ENCODE data around the gene KLK11. TPM values are rescaled to one million over a fixed set of nuclear protein-coding genes. Genes with fewer than 3 reads are reported as not detected.

The KLK11 gene
- total RNA-seq, 1 experiment from 2014 or later: not detected

GRCh38 chr19:50974702-50975556, 51.5 kb downstream of the KLK11 start:
- H3K4me1 ChIP-seq (ENCODE audit: control insufficient read depth, insufficient read depth, low read length): no peaks in the 10 kb centered on the region
- intact Hi-C loops (cut with micrococcal nuclease; ENCODE audit: unreplicated experiment): no loop called here
- TF ChIP-seq REST (IDR thresholded peaks at IDR 0.05; ENCODE audit: insufficient read depth in 1 of 2, low read depth in 2 of 2, low read length in 1 of 2): no peak
- no peak for TF ChIP-seq TCF7L2 (IDR thresholded peaks at IDR 0.05; ENCODE audit: low read depth, low read length)
- no peak for TF ChIP-seq CTCF (IDR thresholded peaks at IDR 0.05)
- no peak for TF ChIP-seq POLR2AphosphoS5 (IDR thresholded peaks at IDR 0.05; ENCODE audit: low read depth, low read length)
- no peak for TF ChIP-seq SIN3A (IDR thresholded peaks at IDR 0.05; ENCODE audit: borderline replicate concordance, insufficient read depth, low read depth, low read length)
- in situ Hi-C loops (cut with HindIII; ENCODE audit: low pct_unique_long_range_greater_than_20kb, low sequenced_read_pairs): no loop called here
- POLR2A ChIA-PET: no interaction called here
- H3K36me3 ChIP-seq (ENCODE audit: control insufficient read depth, insufficient read depth, low read length): no peaks in the 10 kb centered on the region
- DNase-seq (ENCODE audit: low read depth, low spot score) (no peak), ATAC-seq (no peak)
- no peak overlapping the region for H3K4me3 ChIP-seq (ENCODE audit: low read depth in 2 of 2, low read length in 2 of 2)
- H3K27ac ChIP-seq (ENCODE audit: low read length): no peak overlapping the region
- BruUV-seq (replicated peaks): no TSS peak
- no peaks in the 10 kb centered on the region; the same call in 1 of the 2 replicates for H3K27me3 ChIP-seq (ENCODE audit: control insufficient read depth, insufficient read depth, low read length)
- H3K9me3 ChIP-seq (ENCODE audit: control insufficient read depth, insufficient read depth, low read depth, low read length): no peaks in the 10 kb centered on the region
- CTCF ChIA-PET: no interaction called here

GRCh38 chr19:50972795-50973376, 53.5 kb downstream of the KLK11 start:
- no peaks in the 10 kb centered on the region for H3K9me3 ChIP-seq (ENCODE audit: control insufficient read depth, insufficient read depth, low read depth, low read length)
- no peak overlapping the region for H3K4me3 ChIP-seq (ENCODE audit: low read depth in 2 of 2, low read length in 2 of 2)
- TF ChIP-seq CTCF (IDR thresholded peaks at IDR 0.05) (no peak), SIN3A (IDR thresholded peaks at IDR 0.05; ENCODE audit: borderline replicate concordance, insufficient read depth, low read depth, low read length) (no peak), REST (IDR thresholded peaks at IDR 0.05; ENCODE audit: insufficient read depth in 1 of 2, low read depth in 2 of 2, low read length in 1 of 2) (no peak), POLR2AphosphoS5 (IDR thresholded peaks at IDR 0.05; ENCODE audit: low read depth, low read length) (no peak), TCF7L2 (IDR thresholded peaks at IDR 0.05; ENCODE audit: low read depth, low read length) (no peak)
- BruUV-seq (replicated peaks): no TSS peak
- ChIA-PET POLR2A (no interaction called here), CTCF (interaction anchor here (0.6 kb wide), 1 partner anchor 258 kb away, joined by 3 read pairs; no protein-coding TSS in a partner anchor)
- H3K4me1 ChIP-seq (ENCODE audit: control insufficient read depth, insufficient read depth, low read length): no peaks in the 10 kb centered on the region
- no peaks in the 10 kb centered on the region for H3K36me3 ChIP-seq (ENCODE audit: control insufficient read depth, insufficient read depth, low read length)
- in situ Hi-C loops (cut with HindIII; ENCODE audit: low pct_unique_long_range_greater_than_20kb, low sequenced_read_pairs) (no loop called here), intact Hi-C loops (cut with micrococcal nuclease; ENCODE audit: unreplicated experiment) (no loop called here)
- H3K27ac ChIP-seq (ENCODE audit: low read length): no peak overlapping the region
- DNase-seq (ENCODE audit: low read depth, low spot score): no peak
- H3K27me3 ChIP-seq (ENCODE audit: control insufficient read depth, insufficient read depth, low read length): no peaks in the 10 kb centered on the region; the same call in 1 of the 2 replicates
- no peak for ATAC-seq

All from Panc1 (cell line).